Astrocyte of the cerebellum (primary cell): ENCODE results near the gene DBNDD2.

ENCODE experiments used
- DNase-seq: peaks from one replicate; pipeline ENCODE4 v3.0.0-alpha.2; 2011; ENCODE audit warnings: low read depth
- H3K4me3 ChIP-seq: 2 replicates; pipeline ENCODE4 v1.5.1; 2011; ENCODE audit warnings: mild to moderate bottlenecking, low read depth, low read length, moderate library complexity
- in situ Hi-C: cut with HindIII; loops from 2 replicates; pipeline ENCODE4 v1.10.0; 2017; ENCODE audit warnings: low sequenced_read_pairs
- TF ChIP-seq, protein P1 (sequence below): IDR thresholded peaks from 2 replicates; pipeline ENCODE4 v1.5.1; 2012; ENCODE audit warnings: low read length, low read depth, moderate library complexity, mild to moderate bottlenecking; ENCODE audit errors: missing control alignments

DBNDD2 gene

DNA sequence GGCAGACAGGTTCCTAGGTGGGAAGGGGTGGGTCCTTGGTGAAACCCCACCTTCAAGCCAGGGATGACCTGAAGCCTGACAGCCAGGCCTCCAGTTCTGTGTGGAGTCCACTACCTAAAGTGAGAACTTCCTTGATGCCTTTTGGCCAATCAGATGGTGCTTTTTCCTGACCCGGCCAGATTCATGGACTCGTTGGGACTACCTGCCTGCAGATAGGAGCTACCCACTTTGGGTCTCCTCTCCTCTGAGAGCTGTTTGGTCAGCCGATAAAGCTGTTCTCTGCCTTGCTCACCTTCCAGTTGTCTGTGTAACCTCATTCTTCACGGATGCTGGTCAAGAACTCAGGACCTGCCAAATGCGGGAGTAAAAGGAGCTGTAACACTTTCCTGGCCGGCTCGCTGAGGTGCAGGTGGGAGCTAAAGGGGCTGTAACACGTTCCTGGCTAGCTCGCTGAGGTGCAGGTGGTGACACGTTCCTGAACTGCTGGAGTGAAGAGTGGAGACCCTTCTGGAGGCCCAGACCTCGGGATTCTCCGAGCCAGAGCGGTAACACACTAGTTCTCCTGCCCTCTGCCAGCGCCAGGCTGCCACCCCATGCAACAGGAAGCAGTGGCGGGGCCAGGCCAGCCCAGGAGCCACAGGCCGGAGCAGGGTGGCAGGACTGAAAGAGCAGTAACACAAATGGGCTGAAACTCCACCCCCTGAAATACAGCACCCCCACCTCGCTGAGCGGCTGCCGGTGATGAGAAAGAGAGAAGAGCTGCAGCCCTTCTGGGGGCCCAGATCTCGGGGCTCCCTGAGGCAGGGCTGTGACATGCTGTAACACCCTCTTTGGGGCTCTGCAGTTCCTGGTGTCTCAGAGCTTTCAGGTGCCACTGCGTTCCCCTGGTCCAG is 13.6 kb upstream of the DBNDD2 start:
- in situ Hi-C loops, result no loop called here
- no peak for DNase-seq

DNA sequence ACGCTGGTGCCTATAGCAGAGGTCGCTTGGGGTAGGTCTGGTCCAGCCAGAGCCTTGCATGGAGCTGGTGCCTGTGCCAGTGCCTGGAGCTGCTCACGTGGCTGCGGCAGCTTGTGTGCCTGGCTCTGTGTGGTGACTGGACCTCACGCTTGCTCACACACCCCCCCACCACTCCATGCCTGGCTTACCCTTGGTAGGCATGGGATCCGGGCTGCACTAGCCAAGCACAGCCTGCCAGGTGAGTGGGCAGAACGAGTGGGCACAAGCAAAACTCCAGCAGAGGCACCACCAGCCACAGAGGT is 13.0 kb upstream of the DBNDD2 start:
- no peak overlapping the region for H3K4me3 ChIP-seq
- DNase-seq, result no peak
- in situ Hi-C loops, result no loop called here
- TF ChIP-seq, protein P1, sequence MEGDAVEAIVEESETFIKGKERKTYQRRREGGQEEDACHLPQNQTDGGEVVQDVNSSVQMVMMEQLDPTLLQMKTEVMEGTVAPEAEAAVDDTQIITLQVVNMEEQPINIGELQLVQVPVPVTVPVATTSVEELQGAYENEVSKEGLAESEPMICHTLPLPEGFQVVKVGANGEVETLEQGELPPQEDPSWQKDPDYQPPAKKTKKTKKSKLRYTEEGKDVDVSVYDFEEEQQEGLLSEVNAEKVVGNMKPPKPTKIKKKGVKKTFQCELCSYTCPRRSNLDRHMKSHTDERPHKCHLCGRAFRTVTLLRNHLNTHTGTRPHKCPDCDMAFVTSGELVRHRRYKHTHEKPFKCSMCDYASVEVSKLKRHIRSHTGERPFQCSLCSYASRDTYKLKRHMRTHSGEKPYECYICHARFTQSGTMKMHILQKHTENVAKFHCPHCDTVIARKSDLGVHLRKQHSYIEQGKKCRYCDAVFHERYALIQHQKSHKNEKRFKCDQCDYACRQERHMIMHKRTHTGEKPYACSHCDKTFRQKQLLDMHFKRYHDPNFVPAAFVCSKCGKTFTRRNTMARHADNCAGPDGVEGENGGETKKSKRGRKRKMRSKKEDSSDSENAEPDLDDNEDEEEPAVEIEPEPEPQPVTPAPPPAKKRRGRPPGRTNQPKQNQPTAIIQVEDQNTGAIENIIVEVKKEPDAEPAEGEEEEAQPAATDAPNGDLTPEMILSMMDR, result no peak

More for the DNA sequence above, 13.6 kb upstream of the DBNDD2 start:
- TF ChIP-seq, protein P1, result no peak
- H3K4me3 ChIP-seq, result no peak overlapping the region

DNA sequence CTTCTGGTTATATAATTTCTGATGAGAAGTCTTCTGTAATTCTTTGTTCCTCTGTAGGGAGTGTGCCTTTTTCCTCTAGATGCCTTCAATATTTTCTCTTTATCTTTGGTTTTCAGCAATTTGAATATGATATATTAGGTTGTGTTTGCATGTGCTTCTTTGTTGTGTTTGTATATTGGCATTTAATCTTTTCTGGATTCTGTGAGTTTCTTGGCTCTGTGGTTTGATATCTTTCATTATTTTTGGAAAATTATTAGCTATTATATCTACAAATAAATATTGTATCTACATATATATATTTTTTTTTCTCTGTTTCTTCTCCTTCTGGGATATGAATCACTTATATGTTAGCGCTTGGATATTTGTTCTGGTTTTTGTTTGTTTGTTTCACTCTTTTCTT is 9.1 kb upstream of the DBNDD2 start:
- in situ Hi-C loops, result no loop called here
- H3K4me3 ChIP-seq, result no peak overlapping the region
- TF ChIP-seq, protein P1, result no peak
- DNase-seq, result no peak

DNA sequence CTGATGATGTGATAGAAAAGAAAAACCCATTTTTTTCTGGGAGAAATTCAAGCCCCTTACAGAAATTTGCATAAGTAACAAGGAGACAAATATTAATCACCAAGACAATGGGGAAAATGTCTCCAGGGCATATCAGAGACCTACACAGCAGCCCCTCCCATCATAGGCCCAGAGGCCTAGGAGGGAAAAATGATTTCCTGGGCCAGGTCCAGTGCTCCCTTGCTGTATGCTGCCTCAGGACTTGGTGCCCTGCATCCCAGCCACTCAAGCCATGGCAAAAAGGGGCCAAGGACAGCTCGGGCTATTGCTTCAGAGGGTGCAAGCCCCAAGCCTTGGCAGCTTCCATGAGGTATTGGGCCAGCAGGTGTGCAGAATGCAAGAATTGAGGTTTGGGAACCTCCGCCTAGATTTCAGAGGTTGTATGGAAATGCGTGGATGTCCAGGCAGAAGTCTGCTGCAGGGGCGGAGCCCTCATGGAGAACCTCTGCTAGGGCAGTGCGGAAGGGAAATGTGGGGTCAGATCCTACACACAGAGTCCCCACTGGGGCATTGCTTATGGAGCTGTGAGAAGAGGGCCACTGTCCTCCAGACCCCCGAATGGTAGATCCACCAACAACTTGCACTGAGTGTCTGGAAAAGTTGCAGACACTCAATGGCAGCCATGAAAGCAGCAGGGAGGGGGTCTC is 7.6 kb upstream of the DBNDD2 start:
- in situ Hi-C loops, result no loop called here
- H3K4me3 ChIP-seq, result no peak overlapping the region
- no peak for DNase-seq
- TF ChIP-seq, protein P1, result no peak

DNA sequence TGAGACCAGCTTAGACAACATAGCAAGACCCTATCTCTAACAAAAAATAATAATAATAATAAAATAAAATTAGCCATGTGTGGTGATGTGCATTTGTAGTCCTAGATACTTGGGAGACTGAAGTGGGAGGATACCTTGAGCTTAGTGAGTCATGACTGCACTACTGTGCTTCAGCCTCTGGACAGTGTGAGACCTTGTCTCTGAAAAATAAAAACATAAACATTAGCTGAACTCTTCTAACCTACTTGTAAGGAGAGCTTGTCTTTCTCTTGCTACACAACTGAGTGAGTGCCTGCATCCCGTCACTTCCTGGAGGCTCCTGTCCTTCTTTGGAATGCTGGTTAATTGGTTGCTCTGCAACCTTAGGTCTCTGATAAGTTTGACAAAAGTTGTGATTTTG is 5.1 kb upstream of the DBNDD2 start:
- TF ChIP-seq, protein P1, result no peak
- no peak overlapping the region for H3K4me3 ChIP-seq
- in situ Hi-C loops, result no loop called here
- no peak for DNase-seq

DNA sequence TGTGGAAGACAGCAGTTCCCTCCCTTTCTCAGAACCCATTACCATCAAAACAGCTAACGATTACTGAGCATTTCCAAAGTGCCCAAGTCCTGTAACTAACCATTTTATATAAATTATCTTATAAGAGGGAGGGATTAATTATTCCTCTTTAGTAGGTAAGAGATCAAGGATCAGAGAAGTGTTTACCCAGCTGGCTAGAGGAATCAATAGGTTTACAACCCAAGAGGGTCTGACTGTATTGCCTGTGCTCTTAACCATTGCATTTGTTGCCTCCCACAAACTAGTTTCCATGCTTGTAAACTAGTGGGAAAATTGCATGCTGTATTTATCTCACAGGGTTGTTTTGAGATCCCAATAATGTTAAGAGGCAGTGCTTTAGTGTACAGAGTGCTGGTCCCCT is 3.7 kb upstream of the DBNDD2 start:
- H3K4me3 ChIP-seq, result no peak overlapping the region
- in situ Hi-C loops, result no loop called here
- TF ChIP-seq, protein P1, result no peak
- DNase-seq, result no peak
